ENCODE data around the gene STK11IP. TPM values are rescaled to one million over a fixed set of nuclear protein-coding genes. Genes with fewer than 3 reads are reported as not detected.

Gene STK11IP
- polyA plus RNA-seq, 4 donors, result 20.4 to 38.9 (median 23.2) TPM

DNA sequence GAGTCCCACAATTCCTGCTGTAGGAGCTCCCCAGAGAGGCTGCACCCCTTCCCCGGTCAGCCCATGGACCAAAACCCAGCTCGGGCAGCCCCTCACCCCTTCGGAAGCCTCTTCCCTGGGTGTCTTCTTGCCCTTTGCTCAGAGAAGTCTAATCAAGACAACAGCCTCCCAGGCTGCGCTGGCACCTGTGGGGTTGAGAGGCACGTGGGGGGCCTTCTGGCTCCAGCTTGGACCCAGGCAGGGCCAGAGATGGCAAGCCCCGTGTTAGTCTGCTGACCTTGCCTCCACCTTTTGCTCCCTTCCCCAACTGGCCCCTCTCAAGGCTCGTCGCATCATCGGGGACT, 40.2 kb downstream of the STK11IP start:
- Histone ChIP-seq H3K36me3 (ENCODE audit: control insufficient read depth in 3 of 3, insufficient read depth in 2 of 3, low read depth in 1 of 3, low read length in 3 of 3) (peaks cover 0 to 2% (median 0%) of the 10 kb centered on the region in 3 donors), H3K4me3 (ENCODE audit: low read depth in 1 of 3, low read length in 3 of 3) (no peak overlapping the region), H3K4me1 (ENCODE audit: control insufficient read depth in 3 of 3, insufficient read depth in 2 of 3, low read depth in 1 of 3, low read length in 2 of 3) (peaks cover 0 to 3% (median 0%) of the 10 kb centered on the region in 3 donors), H3K27me3 (ENCODE audit: control insufficient read depth in 3 of 3, insufficient read depth in 3 of 3, low read length in 3 of 3) (no peaks in the 10 kb centered on the region), H3K27ac (ENCODE audit: low read depth in 1 of 3, low read length in 2 of 3) (no peak overlapping the region), H3K9me3 (ENCODE audit: control insufficient read depth in 2 of 2, insufficient read depth in 1 of 2, low read depth in 1 of 2, low read length in 1 of 2) (no peaks in the 10 kb centered on the region)
- 59 to 87% (median 70%) methylated on average over 9 of the region's 9 CpGs for WGBS, 3 donors
- FAIRE-seq (no peak), DNase-seq (no peak)

DNA sequence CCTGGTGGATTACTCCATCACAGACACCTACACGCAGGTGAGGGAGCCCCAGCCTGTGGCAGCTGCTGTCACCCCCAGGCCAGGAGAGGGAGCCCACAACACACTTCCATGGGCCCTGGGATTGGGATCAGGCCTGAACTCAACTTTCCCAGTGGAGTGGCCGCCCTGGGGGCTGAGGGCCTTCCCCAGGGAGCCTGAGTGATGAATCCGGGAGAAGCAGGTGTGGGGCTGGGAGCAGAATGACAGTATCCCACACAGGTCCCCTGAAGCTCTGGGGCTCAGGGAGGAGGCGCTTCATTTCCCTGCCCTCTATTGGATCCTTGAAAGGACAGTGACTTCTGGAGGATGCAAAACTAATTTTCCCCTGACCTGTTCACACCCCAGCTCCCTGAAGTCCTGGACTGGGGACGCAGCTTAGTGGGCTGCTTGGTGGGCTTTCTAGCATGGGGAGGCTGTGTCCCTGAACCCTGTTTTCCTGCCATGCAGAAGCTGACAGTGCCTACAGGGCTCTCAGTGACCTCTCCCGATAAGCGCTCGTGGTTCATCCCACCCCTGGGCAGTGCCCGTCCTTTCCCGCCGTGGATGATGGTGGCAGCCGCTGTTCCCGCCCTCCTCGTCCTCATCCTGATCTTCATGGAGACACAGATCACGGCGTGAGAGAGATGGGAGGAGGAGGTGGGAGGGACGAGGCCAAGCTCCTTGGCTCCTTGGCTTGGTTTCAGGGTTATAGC, 40.7 kb downstream of the STK11IP start:
- Histone ChIP-seq H3K27me3 (ENCODE audit: control insufficient read depth in 3 of 3, insufficient read depth in 3 of 3, low read length in 3 of 3) (no peaks in the 10 kb centered on the region), H3K27ac (ENCODE audit: low read depth in 1 of 3, low read length in 2 of 3) (no peak overlapping the region), H3K4me3 (ENCODE audit: low read depth in 1 of 3, low read length in 3 of 3) (no peak overlapping the region), H3K36me3 (ENCODE audit: control insufficient read depth in 3 of 3, insufficient read depth in 2 of 3, low read depth in 1 of 3, low read length in 3 of 3) (peaks cover 0 to 2% (median 0%) of the 10 kb centered on the region in 3 donors), H3K4me1 (ENCODE audit: control insufficient read depth in 3 of 3, insufficient read depth in 2 of 3, low read depth in 1 of 3, low read length in 2 of 3) (peaks cover 0 to 4% (median 0%) of the 10 kb centered on the region in 3 donors), H3K9me3 (ENCODE audit: control insufficient read depth in 2 of 2, insufficient read depth in 1 of 2, low read depth in 1 of 2, low read length in 1 of 2) (no peaks in the 10 kb centered on the region)
- no peak for FAIRE-seq
- WGBS, 3 donors, result 73 to 83% (median 76%) methylated on average over 17 of the region's 17 CpGs
- DNase-seq, result no peak

DNA sequence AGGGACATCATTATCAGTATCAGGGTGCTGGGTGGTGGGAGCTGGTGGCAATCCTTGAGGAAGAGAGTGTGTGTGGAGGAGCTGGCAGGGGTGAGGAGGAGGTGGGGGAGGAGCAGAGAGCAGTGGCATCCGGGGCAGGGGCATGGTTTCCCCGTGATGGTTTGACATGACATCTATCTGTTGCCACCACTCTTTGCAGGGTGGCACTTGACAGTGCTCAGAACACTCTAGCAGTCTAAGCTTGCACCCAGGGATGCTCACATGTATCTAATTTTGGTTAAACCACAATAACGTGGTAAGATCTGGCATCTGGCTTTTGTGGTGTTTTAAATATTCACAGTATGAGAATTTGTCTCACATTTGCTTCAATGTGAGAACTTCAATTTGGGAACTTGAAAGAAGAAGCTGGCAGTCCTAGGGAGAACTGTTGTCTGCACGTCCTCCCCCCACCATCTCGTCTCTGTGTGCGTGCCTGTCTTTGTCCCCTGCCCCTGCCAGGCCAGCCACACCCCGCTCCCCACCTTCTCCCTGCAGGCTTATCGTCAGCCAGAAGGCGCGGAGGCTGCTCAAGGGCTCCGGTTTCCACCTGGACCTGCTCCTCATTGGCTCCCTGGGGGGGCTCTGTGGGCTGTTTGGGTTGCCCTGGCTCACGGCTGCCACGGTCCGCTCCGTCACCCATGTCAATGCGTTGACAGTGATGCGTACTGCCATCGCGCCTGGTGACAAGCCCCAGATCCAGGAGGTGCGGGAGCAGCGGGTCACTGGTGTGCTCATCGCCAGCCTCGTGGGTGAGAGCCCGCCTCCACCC, 41.5 kb downstream of the STK11IP start:
- Histone ChIP-seq H3K4me3 (ENCODE audit: low read depth in 1 of 3, low read length in 3 of 3) (no peak overlapping the region), H3K9me3 (ENCODE audit: control insufficient read depth in 2 of 2, insufficient read depth in 1 of 2, low read depth in 1 of 2, low read length in 1 of 2) (no peaks in the 10 kb centered on the region), H3K27ac (ENCODE audit: low read depth in 1 of 3, low read length in 2 of 3) (no peak overlapping the region), H3K36me3 (ENCODE audit: control insufficient read depth in 3 of 3, insufficient read depth in 2 of 3, low read depth in 1 of 3, low read length in 3 of 3) (peaks cover 0 to 2% (median 0%) of the 10 kb centered on the region in 3 donors), H3K4me1 (ENCODE audit: control insufficient read depth in 3 of 3, insufficient read depth in 2 of 3, low read depth in 1 of 3, low read length in 2 of 3) (peaks cover 0 to 4% (median 0%) of the 10 kb centered on the region in 3 donors), H3K27me3 (ENCODE audit: control insufficient read depth in 3 of 3, insufficient read depth in 3 of 3, low read length in 3 of 3) (no peaks in the 10 kb centered on the region)
- 53 to 74% (median 63%) methylated on average over 24 of the region's 24 CpGs for WGBS, 3 donors
- no peak for FAIRE-seq
- DNase-seq, result no peak

DNA sequence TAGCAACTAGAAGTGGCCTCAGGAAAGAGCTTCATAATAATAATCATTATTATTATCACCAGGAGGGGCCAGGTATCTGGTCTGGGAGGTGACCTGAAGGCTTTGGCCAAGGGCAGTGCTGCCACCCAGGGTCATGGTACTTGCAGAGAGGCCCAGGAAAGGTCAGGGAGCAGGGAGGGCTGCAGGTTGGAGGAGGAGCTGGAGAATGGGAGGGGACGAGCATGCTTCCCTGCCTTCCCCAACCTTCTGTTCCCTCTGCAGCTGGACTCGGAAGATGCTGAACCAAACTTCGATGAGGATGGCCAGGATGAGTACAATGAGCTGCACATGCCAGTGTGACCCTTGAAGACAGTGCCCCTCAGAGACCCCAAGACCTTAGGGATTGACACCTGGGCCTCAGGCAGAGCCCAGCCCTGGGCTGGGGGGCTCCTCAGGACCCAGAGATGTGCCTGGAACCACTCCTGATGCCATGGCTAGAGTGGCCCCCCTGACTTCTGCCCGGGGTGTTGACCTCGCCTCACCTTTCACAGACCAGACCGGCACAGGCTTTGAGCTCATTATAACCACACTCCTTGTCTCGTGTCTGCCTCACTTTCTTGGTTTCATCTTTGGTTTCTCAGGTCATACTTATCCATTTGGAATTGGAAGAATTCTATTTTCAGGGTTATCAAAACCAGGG, 43.9 kb downstream of the STK11IP start:
- no peak for FAIRE-seq
- peaks cover 0 to 9% (median 0%) of the 10 kb centered on the region in 3 donors for H3K4me1 ChIP-seq (ENCODE audit: control insufficient read depth in 3 of 3, insufficient read depth in 2 of 3, low read depth in 1 of 3, low read length in 2 of 3)
- no peak overlapping the region for H3K27ac ChIP-seq (ENCODE audit: low read depth in 1 of 3, low read length in 2 of 3)
- WGBS, 3 donors, result 66 to 79% (median 70%) methylated on average over 7 of the region's 7 CpGs
- H3K36me3 ChIP-seq (ENCODE audit: control insufficient read depth in 3 of 3, insufficient read depth in 2 of 3, low read depth in 1 of 3, low read length in 3 of 3), result no peaks in the 10 kb centered on the region
- H3K9me3 ChIP-seq (ENCODE audit: control insufficient read depth in 2 of 2, insufficient read depth in 1 of 2, low read depth in 1 of 2, low read length in 1 of 2), result no peaks in the 10 kb centered on the region
- H3K4me3 ChIP-seq (ENCODE audit: low read depth in 1 of 3, low read length in 3 of 3), result no peak overlapping the region
- no peaks in the 10 kb centered on the region for H3K27me3 ChIP-seq (ENCODE audit: control insufficient read depth in 3 of 3, insufficient read depth in 3 of 3, low read length in 3 of 3)
- no peak for DNase-seq

DNA sequence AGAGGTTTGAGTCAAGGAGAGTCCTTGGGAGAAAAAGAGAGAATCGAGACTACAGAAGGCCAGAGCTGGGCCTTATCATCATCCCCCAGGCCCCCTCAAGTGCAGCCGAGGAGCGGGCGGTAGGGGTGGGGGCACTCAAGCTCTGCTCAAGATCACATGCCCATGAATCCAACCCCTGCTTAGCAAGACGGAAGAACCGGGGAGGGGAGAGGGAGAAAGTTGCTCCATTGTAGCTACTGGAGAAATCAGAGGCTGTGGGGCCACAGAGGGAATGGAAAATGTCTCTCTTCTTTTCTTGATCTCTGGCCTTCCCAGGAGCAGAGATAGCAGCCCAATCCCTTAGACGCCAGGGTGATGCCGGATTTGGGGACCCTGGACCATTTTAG, 44.4 kb downstream of the STK11IP start:
- Histone ChIP-seq H3K4me1 (ENCODE audit: control insufficient read depth in 3 of 3, insufficient read depth in 2 of 3, low read depth in 1 of 3, low read length in 2 of 3) (peaks cover 0 to 9% (median 0%) of the 10 kb centered on the region in 3 donors), H3K27ac (ENCODE audit: low read depth in 1 of 3, low read length in 2 of 3) (no peak overlapping the region), H3K4me3 (ENCODE audit: low read depth in 1 of 3, low read length in 3 of 3) (no peak overlapping the region), H3K36me3 (ENCODE audit: control insufficient read depth in 3 of 3, insufficient read depth in 2 of 3, low read depth in 1 of 3, low read length in 3 of 3) (no peaks in the 10 kb centered on the region), H3K27me3 (ENCODE audit: control insufficient read depth in 3 of 3, insufficient read depth in 3 of 3, low read length in 3 of 3) (no peaks in the 10 kb centered on the region), H3K9me3 (ENCODE audit: control insufficient read depth in 2 of 2, insufficient read depth in 1 of 2, low read depth in 1 of 2, low read length in 1 of 2) (no peaks in the 10 kb centered on the region)
- FAIRE-seq (no peak), DNase-seq (peak in 1 of 2 donors; percentile 11)
- whole genome bisulfite sequencing, 3 donors, result 60 to 66% (median 61%) methylated on average over 8 of the region's 8 CpGs

DNA sequence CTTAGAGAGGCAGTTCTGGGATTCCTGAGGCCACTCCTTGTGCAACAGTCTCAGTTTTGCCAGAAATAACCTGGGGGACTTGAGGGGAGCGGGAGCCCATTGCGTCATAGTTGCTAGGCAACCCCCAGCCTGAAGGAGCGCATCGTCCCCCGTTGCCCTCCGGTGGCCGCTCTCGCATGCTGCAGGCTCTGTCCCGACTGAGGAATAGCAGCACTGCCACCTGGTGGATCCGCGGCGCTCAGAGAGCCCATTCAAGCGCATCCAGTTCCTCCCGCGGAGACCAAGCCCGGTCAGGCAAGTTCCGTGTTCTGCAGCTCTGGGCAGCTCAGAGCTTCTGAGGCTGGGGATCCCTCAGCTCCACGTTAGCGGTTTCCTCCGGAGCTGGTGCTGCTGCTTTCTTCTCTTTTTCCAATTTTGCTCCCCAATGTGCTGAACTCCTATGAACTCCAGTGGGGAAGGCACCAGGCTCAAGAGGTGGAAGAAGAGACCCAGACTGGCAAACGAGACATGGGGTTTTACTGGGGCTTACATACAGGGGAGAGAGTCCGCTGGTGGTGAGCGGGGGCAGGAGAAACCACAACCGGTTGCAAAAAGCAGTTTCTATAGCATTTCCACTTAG, 44.9 kb downstream of the STK11IP start:
- no peak for FAIRE-seq
- peaks cover 0 to 9% (median 0%) of the 10 kb centered on the region in 3 donors for H3K4me1 ChIP-seq (ENCODE audit: control insufficient read depth in 3 of 3, insufficient read depth in 2 of 3, low read depth in 1 of 3, low read length in 2 of 3)
- no peaks in the 10 kb centered on the region for H3K36me3 ChIP-seq (ENCODE audit: control insufficient read depth in 3 of 3, insufficient read depth in 2 of 3, low read depth in 1 of 3, low read length in 3 of 3)
- no peak overlapping the region for H3K27ac ChIP-seq (ENCODE audit: low read depth in 1 of 3, low read length in 2 of 3)
- H3K27me3 ChIP-seq (ENCODE audit: control insufficient read depth in 3 of 3, insufficient read depth in 3 of 3, low read length in 3 of 3), result no peaks in the 10 kb centered on the region
- 9 to 12% (median 9%) methylated on average over 24 of the region's 24 CpGs for WGBS, 3 donors
- no peaks in the 10 kb centered on the region for H3K9me3 ChIP-seq (ENCODE audit: control insufficient read depth in 2 of 2, insufficient read depth in 1 of 2, low read depth in 1 of 2, low read length in 1 of 2)
- no peak overlapping the region for H3K4me3 ChIP-seq (ENCODE audit: low read depth in 1 of 3, low read length in 3 of 3)
- DNase-seq, result peak; percentile 90 to 96

DNA sequence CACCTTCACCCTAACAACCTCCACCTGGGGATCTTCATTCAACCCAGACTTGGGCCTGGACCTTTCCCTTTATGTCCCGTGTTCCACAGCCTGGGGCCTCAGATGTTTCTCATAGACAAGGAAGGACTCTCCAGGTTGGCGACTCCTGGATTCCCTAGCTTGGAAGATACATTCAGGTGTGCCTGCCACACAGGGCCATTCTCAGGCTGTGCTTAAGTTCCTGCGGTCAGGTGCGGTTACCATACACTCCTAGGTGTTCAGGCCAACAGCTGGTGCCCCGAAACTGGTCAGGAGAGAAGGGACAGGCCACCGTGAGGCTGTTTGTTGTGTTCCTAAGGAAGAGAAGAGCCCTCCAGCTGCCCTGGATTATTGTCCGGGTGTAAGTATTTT, 45.4 kb downstream of the STK11IP start:
- FAIRE-seq (no peak), DNase-seq (no peak)
- no peak overlapping the region for H3K27ac ChIP-seq (ENCODE audit: low read depth in 1 of 3, low read length in 2 of 3)
- no peaks in the 10 kb centered on the region for H3K9me3 ChIP-seq (ENCODE audit: control insufficient read depth in 2 of 2, insufficient read depth in 1 of 2, low read depth in 1 of 2, low read length in 1 of 2)
- no peaks in the 10 kb centered on the region for H3K36me3 ChIP-seq (ENCODE audit: control insufficient read depth in 3 of 3, insufficient read depth in 2 of 3, low read depth in 1 of 3, low read length in 3 of 3)
- no peak overlapping the region for H3K4me3 ChIP-seq (ENCODE audit: low read depth in 1 of 3, low read length in 3 of 3)
- WGBS, 3 donors, result 78 to 90% (median 80%) methylated on average over 7 of the region's 7 CpGs
- H3K27me3 ChIP-seq (ENCODE audit: control insufficient read depth in 3 of 3, insufficient read depth in 3 of 3, low read length in 3 of 3), result no peaks in the 10 kb centered on the region
- peaks cover 0 to 9% (median 0%) of the 10 kb centered on the region in 3 donors for H3K4me1 ChIP-seq (ENCODE audit: control insufficient read depth in 3 of 3, insufficient read depth in 2 of 3, low read depth in 1 of 3, low read length in 2 of 3)

DNA sequence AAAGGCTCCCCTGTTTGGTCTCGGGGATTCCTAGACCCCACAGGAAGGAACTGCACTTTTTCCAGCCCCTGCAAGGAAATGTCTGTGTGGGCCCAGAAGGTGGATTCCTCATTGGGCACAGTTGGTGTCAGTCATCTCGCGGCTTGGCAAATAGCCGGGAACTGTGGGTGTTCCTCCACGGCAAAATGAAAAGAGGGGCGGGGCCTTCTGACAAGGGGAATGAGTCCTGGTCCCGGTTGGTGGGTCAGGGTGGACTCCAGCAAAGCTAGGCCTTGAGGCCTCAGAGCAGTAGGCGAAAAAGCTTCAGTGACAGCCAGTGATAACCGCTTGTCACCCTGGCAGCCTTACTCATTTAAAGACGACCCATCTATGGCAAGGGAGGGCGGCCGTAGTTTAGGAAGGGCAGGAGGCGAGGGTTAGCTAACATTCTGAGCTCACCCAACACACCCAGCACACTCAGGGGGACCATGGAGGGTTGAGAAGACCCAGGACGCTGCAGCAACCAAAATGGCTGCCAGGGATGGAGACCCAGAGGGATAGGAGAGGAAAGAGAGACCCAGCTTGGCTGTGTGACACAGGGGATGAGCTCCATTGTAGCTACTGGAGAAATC, 46.2 kb downstream of the STK11IP start:
- H3K4me1 ChIP-seq (ENCODE audit: control insufficient read depth in 3 of 3, insufficient read depth in 2 of 3, low read depth in 1 of 3, low read length in 2 of 3), result peaks cover 0 to 9% (median 0%) of the 10 kb centered on the region in 3 donors
- H3K27me3 ChIP-seq (ENCODE audit: control insufficient read depth in 3 of 3, insufficient read depth in 3 of 3, low read length in 3 of 3), result no peaks in the 10 kb centered on the region
- H3K4me3 ChIP-seq (ENCODE audit: low read depth in 1 of 3, low read length in 3 of 3), result no peak overlapping the region
- no peaks in the 10 kb centered on the region for H3K9me3 ChIP-seq (ENCODE audit: control insufficient read depth in 2 of 2, insufficient read depth in 1 of 2, low read depth in 1 of 2, low read length in 1 of 2)
- no peak overlapping the region for H3K27ac ChIP-seq (ENCODE audit: low read depth in 1 of 3, low read length in 2 of 3)
- DNase-seq, result no peak
- H3K36me3 ChIP-seq (ENCODE audit: control insufficient read depth in 3 of 3, insufficient read depth in 2 of 3, low read depth in 1 of 3, low read length in 3 of 3), result no peaks in the 10 kb centered on the region
- WGBS, 3 donors, result 81 to 89% (median 83%) methylated on average over 14 of the region's 14 CpGs
- no peak for FAIRE-seq
